A673 (cell line): ENCODE measurements around the gene TEAD3. TPM values are rescaled to one million over a fixed set of nuclear protein-coding genes. Genes with fewer than 3 reads are reported as not detected.

ENCODE experiments used
- BruUV-seq: library from RNA; stranded (reverse); fragments of 400-500 nt; replicated peaks from 2 replicates; lab custom pipeline; 2021; lab: Mats Ljungman, UMichigan
- CTCF ChIA-PET: fragments of 300-600 bp; sonication (Branson Sonifier 250); formaldehyde crosslinking; loops from one replicate; lab custom pipeline; 2022; ENCODE audit warnings: antibody characterized with exemption; lab: Charles Lee
- POLR2A ChIA-PET: fragments of 300-600 bp; sonication (Branson Sonifier 250); formaldehyde crosslinking; loops from one replicate; lab custom pipeline; 2022; ENCODE audit warnings: antibody characterized with exemption; ENCODE audit not compliant: low non-redundant PET; lab: Charles Lee
- DNase-seq: peaks from one replicate; pipeline ENCODE4 v3.0.0-alpha.2; 2015; ENCODE audit warnings: low spot score
- H3K27ac ChIP-seq: fragments of 200-600 bp; sonication (generic); 2 replicates; pipeline ENCODE4 v1.5.1; 2016; ENCODE audit warnings: mixed run types, low read depth, mild to moderate bottlenecking, mixed read lengths, antibody characterized with exemption, low read length; ENCODE audit not compliant: poor library complexity, severe bottlenecking
- H3K27me3 ChIP-seq: fragments of 200-600 bp; sonication (generic); replicated peaks from 2 replicates; pipeline ENCODE4 v1.6.1; 2017; ENCODE audit warnings: mixed run types, low read depth, mild to moderate bottlenecking, mixed read lengths, antibody characterized with exemption, low read length; ENCODE audit not compliant: insufficient read depth, poor library complexity
- H3K36me3 ChIP-seq: fragments of 200-600 bp; sonication (generic); 2 replicates; pipeline ENCODE4 v1.6.1; 2016; ENCODE audit warnings: mixed run types, mild to moderate bottlenecking, mixed read lengths, antibody characterized with exemption, low read length; ENCODE audit not compliant: insufficient read depth, poor library complexity, severe bottlenecking
- H3K4me1 ChIP-seq: fragments of 200-600 bp; sonication (generic); 2 replicates; pipeline ENCODE4 v1.6.1; 2017; ENCODE audit warnings: mixed run types, mild to moderate bottlenecking, mixed read lengths, antibody characterized with exemption, low read length; ENCODE audit not compliant: insufficient read depth, poor library complexity, severe bottlenecking
- H3K4me3 ChIP-seq: fragments of 200-600 bp; sonication (generic); 2 replicates; pipeline ENCODE4 v1.5.1; 2016; ENCODE audit warnings: low read depth, mixed run types, mild to moderate bottlenecking, mixed read lengths, low read length; ENCODE audit not compliant: poor library complexity, severe bottlenecking
- H3K9me3 ChIP-seq: fragments of 200-600 bp; sonication (generic); 2 replicates; pipeline ENCODE4 v1.6.1; 2016; ENCODE audit warnings: mixed run types, low read depth, mild to moderate bottlenecking, mixed read lengths, antibody characterized with exemption, low read length; ENCODE audit not compliant: poor library complexity, severe bottlenecking
- CTCF ChIP-seq: fragments of 300-800, 200-600 bp; sonication (generic); conservative IDR thresholded peaks from 2 replicates; pipeline ENCODE4 v1.5.1; 2017; ENCODE audit warnings: low read depth, mild to moderate bottlenecking, antibody characterized with exemption, low read length, moderate library complexity, mixed read lengths
- EZH2 ChIP-seq: fragments of 200-600 bp; sonication (generic); IDR thresholded peaks from 2 replicates; pipeline ENCODE4 v1.6.1; 2017; ENCODE audit warnings: borderline replicate concordance, low read depth, mild to moderate bottlenecking, mixed read lengths, antibody characterized with exemption, low read length; ENCODE audit not compliant: poor library complexity, severe bottlenecking
- intact Hi-C: fragments of 100-400 bp; cut with micrococcal nuclease; formaldehyde crosslinking; loops from one replicate; pipeline ENCODE4 v1.10.0; 2022; ENCODE audit not compliant: unreplicated experiment
- total RNA-seq: library from RNA; stranded (reverse); gene quantifications from 2 replicates; pipeline ENCODE4 v1.2.3, GENCODE V29; 2021

TEAD3 gene
- total RNA-seq, 1 experiment from 2014 or later, result 10.3 TPM

GRCh38 chr6:35465646-35466045 is 31.2 kb downstream of the TEAD3 start:
- Histone ChIP-seq H3K27ac (no peak overlapping the region), H3K4me1 (peaks cover 3% of the 10 kb centered on the region), H3K4me3 (no peak overlapping the region), H3K27me3 (no peaks in the 10 kb centered on the region), H3K9me3 (no peaks in the 10 kb centered on the region), H3K36me3 (peaks cover 57% of the 10 kb centered on the region)
- TF ChIP-seq CTCF (no peak), EZH2 (no peak)
- CTCF ChIA-PET, result no interaction called here
- DNase-seq, result no peak
- no TSS peak for BruUV-seq
- intact Hi-C loops, result loop anchor here (5.0 kb wide), 1 partner anchor 123 kb away; the partner anchor contains the start of gene PPARD
- POLR2A ChIA-PET, result no interaction called here

- ChIA-PET CTCF (interaction anchor here (1.0 kb wide), 1 partner anchor 14 kb away, joined by 3 read pairs; no protein-coding TSS in a partner anchor), POLR2A (no interaction called here)
- Histone ChIP-seq H3K4me3 (no peak overlapping the region), H3K4me1 (no peaks in the 10 kb centered on the region), H3K27me3 (no peaks in the 10 kb centered on the region), H3K27ac (no peak overlapping the region), H3K36me3 (peaks cover 56% of the 10 kb centered on the region), H3K9me3 (no peaks in the 10 kb centered on the region)
- DNase-seq, result no peak
- no peak for TF ChIP-seq CTCF
- TF ChIP-seq EZH2, result no peak
- intact Hi-C loops, result no loop called here
- BruUV-seq, result no TSS peak
Measured at GRCh38 chr6:35463292-35463691, 33.6 kb downstream of the TEAD3 start.

GRCh38 chr6:35461270-35461669 is 35.6 kb downstream of the TEAD3 start:
- Histone ChIP-seq H3K27ac (no peak overlapping the region), H3K4me3 (no peak overlapping the region), H3K27me3 (no peaks in the 10 kb centered on the region), H3K36me3 (peaks cover 65% of the 10 kb centered on the region), H3K9me3 (no peaks in the 10 kb centered on the region), H3K4me1 (no peaks in the 10 kb centered on the region)
- POLR2A ChIA-PET, result no interaction called here
- intact Hi-C loops, result no loop called here
- no peak for DNase-seq
- CTCF ChIA-PET, result no interaction called here
- TF ChIP-seq EZH2, result no peak
- BruUV-seq, result no TSS peak

- no peak for DNase-seq
- TF ChIP-seq EZH2, result no peak
- no peak for TF ChIP-seq CTCF
- H3K9me3 ChIP-seq, result no peaks in the 10 kb centered on the region
- CTCF ChIA-PET, result no interaction called here
- POLR2A ChIA-PET, result no interaction called here
- no peak overlapping the region for H3K4me3 ChIP-seq
- no peaks in the 10 kb centered on the region for H3K27me3 ChIP-seq
- H3K36me3 ChIP-seq, result peaks cover 64% of the 10 kb centered on the region
- no TSS peak for BruUV-seq
- H3K4me1 ChIP-seq, result peaks cover 20% of the 10 kb centered on the region
- no peak overlapping the region for H3K27ac ChIP-seq
- intact Hi-C loops, result no loop called here
Measured at GRCh38 chr6:35457907-35458306, 39.0 kb downstream of the TEAD3 start.
